Fibroblast of lung (primary cell): ENCODE measurements around the gene PRKCQ. TPM values are rescaled to one million over a fixed set of nuclear protein-coding genes. Genes with fewer than 3 reads are reported as not detected.

ENCODE experiments used
- DNase-seq, 2 donors: peaks; one replicate each; pipeline versions ENCODE4 v3.0.0 to v3.0.0-alpha.2; 2010; ENCODE audit warnings: low read depth in 2 of 2
- H2AFZ ChIP-seq: 2 replicates; pipeline ENCODE4 v1.5.1; 2012; ENCODE audit warnings: low read length, control low read depth, inconsistent platforms
- H3K27ac ChIP-seq: 2 replicates; pipeline ENCODE4 v1.5.1; 2011; ENCODE audit warnings: low read length, control low read depth; ENCODE audit not compliant: insufficient read depth
- H3K27me3 ChIP-seq: 2 replicates; pipeline ENCODE4 v1.5.1; 2011; ENCODE audit warnings: mild to moderate bottlenecking, low read length; ENCODE audit not compliant: control insufficient read depth, insufficient read depth
- H3K36me3 ChIP-seq: 2 replicates; pipeline ENCODE4 v1.5.1; 2011; ENCODE audit warnings: low read length; ENCODE audit not compliant: control insufficient read depth, insufficient read depth
- H3K4me1 ChIP-seq: 2 replicates; pipeline ENCODE4 v1.5.1; 2011; ENCODE audit warnings: low read length; ENCODE audit not compliant: control insufficient read depth, insufficient read depth; ENCODE audit errors: extremely low read depth
- H3K4me2 ChIP-seq: 2 replicates; pipeline ENCODE4 v1.5.1; 2011; ENCODE audit warnings: low read length, control low read depth; ENCODE audit not compliant: insufficient read depth; ENCODE audit errors: extremely low read depth
- H3K4me3 ChIP-seq, 4 experiments: fragments of 200-600 bp in 1 of 4; sonication (generic) in 1 of 4; replicated peaks in 1 of 4; 2 replicates each; pipeline ENCODE4 v1.5.1; 2011 to 2016; ENCODE audit warnings: low read length in 4 of 4, low read depth in 3 of 4, mild to moderate bottlenecking in 3 of 4, control low read depth in 2 of 4, inconsistent platforms in 1 of 4, mixed read lengths in 1 of 4; ENCODE audit not compliant: insufficient read depth in 1 of 4; ENCODE audit errors: control extremely low read depth in 1 of 4
- H3K79me2 ChIP-seq: 2 replicates; pipeline ENCODE4 v1.5.1; 2012; ENCODE audit warnings: mild to moderate bottlenecking, low read length, inconsistent platforms; ENCODE audit not compliant: control insufficient read depth, insufficient read depth
- H3K9ac ChIP-seq: 2 replicates; pipeline ENCODE4 v1.5.1; 2011; ENCODE audit warnings: mild to moderate bottlenecking, low read length, control low read depth; ENCODE audit not compliant: insufficient read depth
- H3K9me3 ChIP-seq: 2 replicates; pipeline ENCODE4 v1.5.1; 2012; ENCODE audit warnings: low read depth, low read length; ENCODE audit not compliant: control insufficient read depth, insufficient read depth
- H4K20me1 ChIP-seq: 2 replicates; pipeline ENCODE4 v1.5.1; 2011; ENCODE audit warnings: low read length; ENCODE audit not compliant: control insufficient read depth, insufficient read depth; ENCODE audit errors: extremely low read depth
- CTCF ChIP-seq, 2 donors: IDR thresholded peaks in 1 of 2; conservative IDR thresholded peaks in 1 of 2; 1 replicate in 1 of 2; 2 replicates in 1 of 2; pipeline ENCODE4 v1.5.1; 2011 to 2012; ENCODE audit warnings: low read length in 2 of 2, control low read depth in 1 of 2, inconsistent platforms in 1 of 2, low read depth in 1 of 2, mild to moderate bottlenecking in 1 of 2
- EZH2 ChIP-seq: IDR thresholded peaks from 2 replicates; pipeline ENCODE4 v1.5.1; 2012; ENCODE audit warnings: low read length, control low read depth, mild to moderate bottlenecking; ENCODE audit errors: missing control alignments
- polyA plus RNA-seq, 2 donors: library from polyadenylated mRNA; depleted of rRNA in 1 of 2; stranded (reverse) in 1 of 2; unstranded in 1 of 2; fragments of >200 nt; gene quantifications; 2 replicates each; pipeline ENCODE4 v1.2.1, GENCODE V29; 2011 to 2012; ENCODE audit warnings: missing spikeins in 1 of 2
- total RNA-seq: library from RNA; depleted of rRNA; stranded (reverse); fragments of >200 nt; gene quantifications from 2 replicates; pipeline ENCODE4 v1.2.1, GENCODE V29; 2014

Gene PRKCQ
- total and polyA plus RNA-seq, 2 donors (not counting 1 experiment from before 2014, with no cell fraction given): under 0.01 to 0.01 TPM

DNA sequence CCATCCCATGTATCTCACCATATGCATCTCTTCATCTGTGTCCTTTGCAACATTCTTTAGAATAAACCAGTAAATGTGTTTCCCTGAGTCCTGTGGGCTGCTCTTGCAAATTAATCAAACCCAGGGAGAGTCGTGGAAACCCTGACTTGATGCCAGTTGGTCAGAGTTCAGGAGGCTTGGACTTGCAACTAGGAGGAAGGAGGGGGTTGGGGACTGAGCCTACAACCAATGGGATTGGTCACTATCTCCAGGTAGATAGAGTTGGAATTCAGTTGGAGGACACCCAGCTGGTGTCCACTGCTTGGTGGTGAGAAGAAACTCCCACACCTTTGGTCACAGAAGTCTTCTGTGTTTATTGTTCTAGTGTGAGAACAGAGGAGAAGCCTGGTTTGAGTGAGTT, 38.3 kb upstream of the PRKCQ start:
- Histone ChIP-seq H3K4me2 (no peak overlapping the region), H4K20me1 (no peaks in the 10 kb centered on the region), H3K27me3 (no peaks in the 10 kb centered on the region), H3K36me3 (no peaks in the 10 kb centered on the region), H3K4me1 (no peaks in the 10 kb centered on the region), H2AFZ (no peak overlapping the region), H3K4me3 (no peak overlapping the region), H3K9ac (no peak overlapping the region), H3K9me3 (no peaks in the 10 kb centered on the region), H3K79me2 (no peaks in the 10 kb centered on the region), H3K27ac (no peak overlapping the region)
- no peak for TF ChIP-seq CTCF (conservative IDR thresholded peaks at IDR 0.05 in 1 of 2, IDR thresholded peaks at IDR 0.05 in 1 of 2; ENCODE audit: low read depth in 1 of 2, low read length in 2 of 2)
- no peak for TF ChIP-seq EZH2
- DNase-seq: no peak

- Histone ChIP-seq H3K9ac (no peak overlapping the region), H3K27ac (no peak overlapping the region), H4K20me1 (no peaks in the 10 kb centered on the region), H3K27me3 (no peaks in the 10 kb centered on the region), H3K4me2 (no peak overlapping the region), H3K4me1 (no peaks in the 10 kb centered on the region), H2AFZ (no peak overlapping the region), H3K36me3 (no peaks in the 10 kb centered on the region), H3K4me3 (no peak overlapping the region), H3K9me3 (no peaks in the 10 kb centered on the region), H3K79me2 (no peaks in the 10 kb centered on the region)
- DNase-seq: no peak
- TF ChIP-seq EZH2 (no peak), CTCF (conservative IDR thresholded peaks at IDR 0.05 in 1 of 2, IDR thresholded peaks at IDR 0.05 in 1 of 2; ENCODE audit: low read depth in 1 of 2, low read length in 2 of 2) (no peak)
These were observed 37.4 kb upstream of the PRKCQ start for GRCh38 chr10:6617309-6618076.

GRCh38 chr10:6615971-6616370, 35.9 kb upstream of the PRKCQ start:
- no peak for DNase-seq
- H3K36me3 ChIP-seq: no peaks in the 10 kb centered on the region
- no peaks in the 10 kb centered on the region for H3K27me3 ChIP-seq
- H3K79me2 ChIP-seq: no peaks in the 10 kb centered on the region
- TF ChIP-seq EZH2 (no peak), CTCF (conservative IDR thresholded peaks at IDR 0.05 in 1 of 2, IDR thresholded peaks at IDR 0.05 in 1 of 2; ENCODE audit: low read depth in 1 of 2, low read length in 2 of 2) (no peak)
- H2AFZ ChIP-seq: no peak overlapping the region
- no peaks in the 10 kb centered on the region for H3K4me1 ChIP-seq
- H4K20me1 ChIP-seq: no peaks in the 10 kb centered on the region
- H3K9me3 ChIP-seq: no peaks in the 10 kb centered on the region
- H3K4me2 ChIP-seq: no peak overlapping the region
- H3K27ac ChIP-seq: no peak overlapping the region
- no peak overlapping the region for H3K9ac ChIP-seq
- H3K4me3 ChIP-seq: no peak overlapping the region
